Measurements from ENCODE around the gene PDK2. TPM values are rescaled to one million over a fixed set of nuclear protein-coding genes. Genes with fewer than 3 reads are reported as not detected.
A peak's percentile ranks its signal among the peaks of the same experiment; 100 is the strongest.

Gene PDK2
- total RNA-seq, 4 donors from 2014 or later = 33.2 to 114 (median 69.6) TPM

GRCh38 chr17:50075446-50076032 is 19.6 kb upstream of the PDK2 start:
- 95% methylated on average over 16 of the region's 16 CpGs for WGBS
- H3K36me3 ChIP-seq = peaks cover 68% of the 10 kb centered on the region
- H3K4me3 ChIP-seq = no peak overlapping the region
- H3K27ac ChIP-seq = no peak overlapping the region
- no peak for DNase-seq (ENCODE audit: low spot score in 2 of 2)
- TF ChIP-seq POLR2AphosphoS5 (IDR thresholded peaks at IDR 0.05) (no peak), EP300 (IDR thresholded peaks at IDR 0.05) (no peak), CTCF (IDR thresholded peaks at IDR 0.05) (no peak), POLR2A (IDR thresholded peaks at IDR 0.05) (no peak)
- peaks cover 17% of the 10 kb centered on the region for H3K4me1 ChIP-seq
- H3K9me3 ChIP-seq = no peaks in the 10 kb centered on the region
- no peaks in the 10 kb centered on the region for H3K27me3 ChIP-seq

GRCh38 chr17:50076221-50076590 is 18.9 kb upstream of the PDK2 start:
- TF ChIP-seq POLR2AphosphoS5 (IDR thresholded peaks at IDR 0.05) (no peak), CTCF (IDR thresholded peaks at IDR 0.05) (no peak), POLR2A (IDR thresholded peaks at IDR 0.05) (no peak), EP300 (IDR thresholded peaks at IDR 0.05) (no peak)
- H3K9me3 ChIP-seq = no peaks in the 10 kb centered on the region
- DNase-seq (ENCODE audit: low spot score in 2 of 2) = no peak
- H3K4me1 ChIP-seq = peaks cover 19% of the 10 kb centered on the region
- WGBS = 82% methylated on average over 11 of the region's 16 CpGs
- H3K36me3 ChIP-seq = peaks cover 65% of the 10 kb centered on the region
- H3K4me3 ChIP-seq = no peak overlapping the region
- no peaks in the 10 kb centered on the region for H3K27me3 ChIP-seq
- H3K27ac ChIP-seq = no peak overlapping the region

- no peaks in the 10 kb centered on the region for H3K27me3 ChIP-seq
- TF ChIP-seq CTCF (IDR thresholded peaks at IDR 0.05) (no peak), EP300 (IDR thresholded peaks at IDR 0.05) (no peak)
- WGBS = 70% methylated on average over 17 of the region's 39 CpGs
- H3K4me1 ChIP-seq = peaks cover 19% of the 10 kb centered on the region
- no peaks in the 10 kb centered on the region for H3K9me3 ChIP-seq
- peaks cover 64% of the 10 kb centered on the region for H3K36me3 ChIP-seq
- H3K27ac ChIP-seq = no peak overlapping the region
- no peak overlapping the region for H3K4me3 ChIP-seq
- DNase-seq (ENCODE audit: low spot score in 2 of 2) = no peak
Observed at GRCh38 chr17:50076591-50077235, 18.4 kb upstream of the PDK2 start.

GRCh38 chr17:50078430-50078829 is 16.7 kb upstream of the PDK2 start:
- no peak for DNase-seq (ENCODE audit: low spot score in 2 of 2)
- WGBS = 77% methylated on average over 4 of the region's 4 CpGs
- no peaks in the 10 kb centered on the region for H3K9me3 ChIP-seq
- H3K27me3 ChIP-seq = no peaks in the 10 kb centered on the region
- H3K4me1 ChIP-seq = peaks cover 19% of the 10 kb centered on the region
- TF ChIP-seq CTCF (IDR thresholded peaks at IDR 0.05) (no peak), POLR2AphosphoS5 (IDR thresholded peaks at IDR 0.05) (no peak), EP300 (IDR thresholded peaks at IDR 0.05) (no peak), POLR2A (IDR thresholded peaks at IDR 0.05) (no peak)
- no peak overlapping the region for H3K4me3 ChIP-seq
- H3K36me3 ChIP-seq = peaks cover 57% of the 10 kb centered on the region
- H3K27ac ChIP-seq = no peak overlapping the region

- no peaks in the 10 kb centered on the region for H3K9me3 ChIP-seq
- 46% methylated on average over 12 of the region's 12 CpGs for WGBS
- DNase-seq (ENCODE audit: low spot score in 2 of 2) = no peak
- H3K27me3 ChIP-seq = no peaks in the 10 kb centered on the region
- no peak overlapping the region for H3K4me3 ChIP-seq
- peaks cover 50% of the 10 kb centered on the region for H3K36me3 ChIP-seq
- peaks cover 19% of the 10 kb centered on the region for H3K4me1 ChIP-seq
- TF ChIP-seq POLR2A (IDR thresholded peaks at IDR 0.05) (no peak), POLR2AphosphoS5 (IDR thresholded peaks at IDR 0.05) (no peak), CTCF (IDR thresholded peaks at IDR 0.05) (peak; percentile 40 to 77), EP300 (IDR thresholded peaks at IDR 0.05) (no peak)
- no peak overlapping the region for H3K27ac ChIP-seq
Observed at GRCh38 chr17:50079334-50080095, 15.6 kb upstream of the PDK2 start.
